Mesodermal cell (in vitro differentiated cells): ENCODE results near the gene LSS.
"Not testable (repeated sequence)": the region's sequence is repeated elsewhere in the genome, so short reads cannot be mapped to it uniquely, and the experiment has no call there.

Experiments
- H3K27ac ChIP-seq: 2 replicates; pipeline ENCODE4 v1.7.0; 2013; ENCODE audit warnings: mild to moderate bottlenecking, low read depth, low read length, moderate library complexity; ENCODE audit not compliant: severe bottlenecking
- H3K36me3 ChIP-seq: 2 replicates; pipeline ENCODE4 v1.7.1; 2013; ENCODE audit warnings: mild to moderate bottlenecking, low read length, moderate library complexity; ENCODE audit not compliant: control insufficient read depth, insufficient read depth
- H3K4me1 ChIP-seq: one replicate; pipeline ENCODE4 v1.7.1; 2013; ENCODE audit warnings: mild to moderate bottlenecking, low read length; ENCODE audit not compliant: insufficient read depth, control insufficient read depth, poor library complexity, severe bottlenecking
- H3K4me3 ChIP-seq: 2 replicates; pipeline ENCODE4 v1.7.0; 2013; ENCODE audit warnings: low read length, control low read depth, mild to moderate bottlenecking; ENCODE audit not compliant: insufficient read depth, poor library complexity, severe bottlenecking; ENCODE audit errors: extremely low read depth
- H3K9me3 ChIP-seq: 2 replicates; pipeline ENCODE4 v1.7.1; 2013; ENCODE audit warnings: mild to moderate bottlenecking, low read length, moderate library complexity; ENCODE audit not compliant: control insufficient read depth
- WGBS, 2 experiments: methylation state at CpG; one replicate each; pipeline ENCODE4 v1.1.5; 2013; ENCODE audit warnings: missing lambda C conversion rate in 2 of 2; ENCODE audit not compliant: insufficient coverage in 2 of 2; 5-methylcytosine and 5-hydroxymethylcytosine counted together

The LSS gene

DNA sequence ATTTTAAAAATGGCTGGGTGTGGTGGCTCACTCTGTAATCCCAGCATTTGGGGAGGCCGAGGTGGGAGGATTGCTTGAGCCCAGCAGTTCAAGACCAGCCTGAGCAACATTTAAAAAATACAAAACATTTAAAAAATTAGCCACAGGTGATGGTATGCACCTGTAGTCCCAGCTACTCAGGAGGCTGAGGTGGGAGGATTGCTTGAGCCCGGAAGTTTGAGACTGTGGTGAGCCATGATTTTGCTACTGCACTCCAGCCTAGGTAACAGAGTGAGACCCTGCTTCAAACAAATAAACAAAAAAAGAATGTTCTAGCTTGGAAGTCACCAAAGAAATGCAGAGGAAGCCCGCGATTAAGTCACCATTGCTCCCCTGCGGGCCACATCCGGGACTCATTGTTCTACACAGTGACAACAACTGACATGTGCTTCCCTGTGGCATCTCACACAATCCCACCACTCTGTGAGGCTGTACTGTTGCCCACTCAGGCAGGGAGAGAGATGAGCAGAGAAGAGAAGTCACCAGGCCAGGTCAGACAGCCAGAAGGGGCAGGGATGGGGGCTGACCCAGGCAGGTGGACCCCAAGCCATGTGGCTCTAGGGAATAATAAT lies 25.9 kb downstream of the LSS start:
- WGBS, 2 experiments = 63 to 64% methylated on average over 5 of the region's 6 CpGs
- H3K4me3 ChIP-seq = no peak overlapping the region
- H3K27ac ChIP-seq = peak overlapping the region; percentile 41
- no peaks in the 10 kb centered on the region for H3K4me1 ChIP-seq
- H3K36me3 ChIP-seq = peaks cover 91% of the 10 kb centered on the region
- H3K9me3 ChIP-seq = no peaks in the 10 kb centered on the region

DNA sequence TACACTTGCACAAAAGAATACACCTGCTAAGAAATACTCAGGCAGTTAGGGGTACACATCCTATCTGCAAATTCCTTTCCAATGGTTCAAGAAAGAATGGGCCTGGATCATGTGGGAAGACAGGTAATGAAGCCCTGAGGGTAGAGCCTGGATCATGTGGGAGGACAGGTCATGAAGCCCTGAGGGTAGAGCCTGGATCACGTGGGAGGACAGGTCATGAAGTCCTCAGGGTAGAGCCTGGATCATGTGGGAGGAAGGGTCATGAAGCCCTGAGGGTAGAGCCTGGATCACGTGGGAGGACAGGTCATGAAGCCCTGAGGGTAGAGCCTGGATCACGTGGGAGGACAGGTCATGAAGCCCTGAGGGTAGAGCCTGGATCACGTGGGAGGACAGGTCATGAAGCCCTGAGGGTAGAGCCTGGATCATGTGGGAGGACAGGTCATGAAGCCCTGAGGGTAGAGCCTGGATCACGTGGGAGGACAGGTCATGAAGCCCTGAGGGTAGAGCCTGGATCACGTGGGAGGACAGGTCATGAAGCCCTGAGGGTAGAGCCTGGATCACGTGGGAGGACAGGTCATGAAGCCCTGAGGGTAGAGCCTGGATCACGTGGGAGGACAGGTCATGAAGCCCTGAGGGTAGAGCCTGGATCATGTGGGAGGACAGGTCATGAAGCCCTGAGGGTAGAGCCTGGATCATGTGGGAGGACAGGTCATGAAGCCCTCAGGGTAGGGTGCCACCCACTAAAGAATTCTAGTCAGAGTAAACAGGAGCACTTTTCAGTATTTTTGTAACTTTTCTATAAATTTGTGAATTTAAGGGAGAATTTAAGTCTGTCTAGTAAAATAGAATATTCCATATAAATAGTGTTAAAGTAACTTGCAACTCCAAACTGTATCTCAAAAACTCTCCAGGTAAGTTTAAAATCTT lies 27.4 kb downstream of the LSS start:
- peaks cover 89% of the 10 kb centered on the region for H3K36me3 ChIP-seq
- not testable (repeated sequence) for H3K27ac ChIP-seq, H3K9me3 ChIP-seq, H3K4me3 ChIP-seq, H3K4me1 ChIP-seq
- 100% methylated on average over 1 of the region's 8 CpGs; no CpG with 5 or more reads in 1 of the 2 experiments for WGBS, 2 experiments

DNA sequence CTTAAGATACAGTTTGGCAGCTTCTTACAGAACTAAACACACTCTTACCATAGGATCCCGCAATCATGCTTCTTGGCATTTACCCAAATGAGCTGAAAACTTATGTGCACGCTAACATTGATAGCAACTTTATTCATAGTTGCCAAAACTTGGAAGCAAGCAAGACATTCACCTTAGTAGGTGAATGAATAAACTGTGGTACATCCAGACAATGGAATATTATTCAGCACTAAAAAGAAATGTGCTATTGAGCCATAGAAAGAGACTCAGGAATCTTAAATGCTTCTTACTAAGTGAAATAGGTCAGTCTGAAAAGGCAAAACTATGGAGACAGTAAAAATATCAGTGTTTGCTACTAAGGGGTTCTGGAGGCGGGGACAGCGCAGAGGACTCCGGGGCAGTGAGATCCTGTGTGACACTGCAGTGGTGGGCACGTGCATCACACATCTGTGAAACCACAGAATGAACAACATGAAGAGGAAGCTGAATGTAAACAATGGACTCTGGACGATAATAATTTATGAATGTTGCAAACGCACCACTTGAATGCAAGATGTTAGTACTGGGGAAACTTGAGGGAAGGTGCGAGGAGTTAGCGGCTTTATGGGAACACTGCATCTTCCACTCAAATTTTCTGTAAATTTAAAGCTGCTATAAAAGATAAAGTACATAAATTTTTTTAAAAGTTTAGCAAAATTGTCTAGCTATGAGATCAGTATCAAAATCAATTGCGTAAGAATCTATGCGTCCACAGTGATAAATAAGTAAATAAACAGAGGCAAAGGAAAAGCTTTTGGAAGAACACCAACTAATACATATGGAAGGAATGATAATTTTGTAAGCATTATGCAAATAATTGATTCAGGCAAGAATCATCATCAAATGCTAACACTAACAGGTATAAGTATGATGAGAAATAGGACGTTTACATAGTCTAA lies 28.9 kb downstream of the LSS start:
- no peak overlapping the region for H3K4me3 ChIP-seq
- WGBS, 2 experiments = 85 to 90% methylated on average over 8 to 10 of the region's 13 CpGs
- H3K9me3 ChIP-seq = no peaks in the 10 kb centered on the region
- peaks cover 89% of the 10 kb centered on the region for H3K36me3 ChIP-seq
- H3K27ac ChIP-seq = no peak overlapping the region
- H3K4me1 ChIP-seq = no peaks in the 10 kb centered on the region

DNA sequence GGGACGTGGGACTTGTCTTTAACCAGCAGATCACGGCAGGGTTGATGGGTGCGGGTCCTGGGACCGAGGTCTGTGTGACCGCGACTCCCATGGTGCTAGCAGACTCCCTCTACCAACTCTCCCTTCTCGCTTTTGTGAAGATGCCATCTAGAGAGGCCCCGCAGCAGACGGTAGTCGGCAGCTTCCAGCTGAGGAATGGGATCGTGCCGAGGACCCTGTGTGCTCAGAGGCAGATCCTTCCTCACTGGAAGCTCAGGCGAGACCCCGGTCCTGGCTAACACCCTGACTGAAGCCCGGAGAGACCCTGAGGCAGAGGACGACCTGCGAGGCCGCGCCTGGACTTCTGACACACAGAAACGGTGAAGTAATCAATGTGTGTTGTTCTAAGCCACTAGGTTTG lies 31.8 kb downstream of the LSS start:
- no peak overlapping the region for H3K27ac ChIP-seq
- no peaks in the 10 kb centered on the region for H3K9me3 ChIP-seq
- no peak overlapping the region for H3K4me3 ChIP-seq
- WGBS, 2 experiments = 89 to 90% methylated on average over 13 to 14 of the region's 20 CpGs
- H3K36me3 ChIP-seq = peaks cover 86% of the 10 kb centered on the region
- H3K4me1 ChIP-seq = peaks cover 6% of the 10 kb centered on the region

DNA sequence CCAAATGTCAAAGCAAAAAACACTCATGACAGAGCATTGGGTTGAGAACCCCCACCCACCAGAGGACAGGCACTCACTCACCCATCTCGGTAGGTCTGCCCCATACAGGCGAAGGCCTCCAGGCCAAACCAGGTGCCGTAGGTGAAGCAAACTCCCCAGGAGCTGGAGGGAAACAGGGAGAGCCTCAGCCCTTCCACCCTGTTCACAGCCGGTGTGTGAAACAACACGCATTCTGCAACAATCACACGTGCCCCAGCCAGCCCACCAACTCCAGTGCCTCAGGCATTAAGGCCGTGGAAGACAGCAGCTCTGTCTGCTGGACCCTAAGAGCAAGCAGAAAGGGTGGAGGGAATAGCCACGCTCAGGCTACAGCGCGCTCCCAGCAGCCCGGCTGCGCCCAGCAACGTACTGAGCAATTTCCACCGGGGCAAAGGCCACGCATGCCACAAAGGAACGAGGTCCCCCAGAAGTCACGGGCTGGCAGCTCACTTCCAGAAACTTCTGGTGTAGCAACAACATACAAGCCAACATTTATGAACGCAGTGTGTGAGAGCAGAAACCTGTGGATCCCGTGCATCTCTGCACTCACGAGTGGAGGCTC lies 32.9 kb downstream of the LSS start:
- Histone ChIP-seq H3K9me3 (no peaks in the 10 kb centered on the region), H3K4me3 (no peak overlapping the region), H3K4me1 (peaks cover 15% of the 10 kb centered on the region), H3K36me3 (peaks cover 89% of the 10 kb centered on the region), H3K27ac (no peak overlapping the region)
- 90 to 93% methylated on average over 20 of the region's 20 CpGs for WGBS, 2 experiments

DNA sequence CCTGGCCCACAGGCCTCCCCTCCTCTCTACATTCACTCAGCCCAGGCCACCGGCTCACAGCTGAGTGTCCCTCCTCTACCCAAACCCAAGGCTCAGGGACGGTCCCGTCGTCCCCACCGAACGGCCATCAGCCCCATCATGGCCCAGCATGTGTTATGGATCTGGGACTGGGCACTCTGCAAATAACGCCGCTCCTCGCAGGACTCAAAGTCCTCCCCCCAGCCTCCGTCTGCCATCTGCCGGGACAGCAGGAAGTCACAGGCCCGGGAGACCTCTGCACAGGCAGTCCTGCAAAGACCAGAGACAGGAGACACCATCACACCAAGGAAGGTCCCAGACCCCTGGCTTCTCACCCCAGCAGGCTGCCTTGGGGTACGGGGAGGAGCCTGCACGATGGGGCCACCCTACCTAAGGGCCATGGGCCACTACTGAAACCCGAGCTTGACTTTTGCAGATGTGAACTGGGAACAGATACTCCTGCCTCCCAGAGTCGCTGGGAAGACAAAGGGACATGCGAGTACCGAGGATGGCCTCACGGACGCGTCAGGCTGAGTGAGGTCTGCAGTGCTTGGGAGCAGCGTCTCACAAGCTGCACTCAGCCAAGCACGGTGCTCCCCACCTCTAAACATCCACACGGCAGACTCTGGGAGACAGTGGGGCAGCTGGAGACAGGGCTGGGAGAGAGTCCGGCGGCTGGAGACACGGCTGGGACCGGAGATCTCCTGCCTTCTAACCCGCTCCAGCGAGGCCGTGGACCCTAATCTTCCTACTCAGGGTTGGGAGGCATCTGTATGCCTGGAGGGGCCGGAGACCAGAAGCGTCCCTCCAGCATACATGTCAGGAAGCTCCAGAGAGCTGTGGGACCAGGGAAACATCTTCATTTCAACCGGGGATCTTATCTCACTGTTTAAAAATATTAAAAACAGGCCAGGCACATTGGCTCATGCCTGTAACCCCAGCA lies 33.9 kb downstream of the LSS start:
- WGBS, 2 experiments = 94 to 95% methylated on average over 23 to 34 of the region's 34 CpGs
- Histone ChIP-seq H3K4me3 (no peak overlapping the region), H3K4me1 (peaks cover 24% of the 10 kb centered on the region), H3K9me3 (no peaks in the 10 kb centered on the region), H3K27ac (peak overlapping the region; percentile 10), H3K36me3 (peaks cover 89% of the 10 kb centered on the region)

DNA sequence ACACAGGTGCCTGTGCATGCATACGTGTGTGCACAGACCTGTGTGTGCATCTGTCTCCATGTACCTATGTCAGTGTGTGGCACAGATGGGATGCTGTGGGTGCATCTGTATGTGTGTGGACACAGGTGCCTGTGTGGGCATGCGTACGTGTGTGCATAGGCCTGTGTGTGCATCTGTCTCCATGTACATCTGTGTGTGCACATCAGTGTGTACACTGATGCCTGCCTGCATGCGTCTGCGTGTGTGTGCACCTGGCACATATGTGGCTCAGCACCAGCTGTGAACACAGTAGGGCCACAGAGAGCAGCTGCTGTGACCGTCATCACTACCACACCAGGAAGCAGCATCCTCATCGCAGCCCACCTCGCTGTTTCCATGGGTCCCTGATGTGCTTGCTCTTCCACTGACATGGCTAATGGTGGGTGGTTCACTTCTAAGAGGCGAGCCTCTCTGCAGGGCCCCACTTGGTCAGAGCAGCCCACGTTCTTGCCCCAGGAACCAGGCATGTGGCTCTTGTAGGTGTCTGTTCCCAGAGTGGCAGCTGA lies 34.7 kb downstream of the LSS start:
- Histone ChIP-seq H3K9me3 (no peaks in the 10 kb centered on the region), H3K4me1 (peaks cover 32% of the 10 kb centered on the region), H3K4me3 (no peak overlapping the region), H3K36me3 (peaks cover 87% of the 10 kb centered on the region), H3K27ac (no peak overlapping the region)
- WGBS, 2 experiments = 98 to 99% methylated on average over 8 to 9 of the region's 10 CpGs

DNA sequence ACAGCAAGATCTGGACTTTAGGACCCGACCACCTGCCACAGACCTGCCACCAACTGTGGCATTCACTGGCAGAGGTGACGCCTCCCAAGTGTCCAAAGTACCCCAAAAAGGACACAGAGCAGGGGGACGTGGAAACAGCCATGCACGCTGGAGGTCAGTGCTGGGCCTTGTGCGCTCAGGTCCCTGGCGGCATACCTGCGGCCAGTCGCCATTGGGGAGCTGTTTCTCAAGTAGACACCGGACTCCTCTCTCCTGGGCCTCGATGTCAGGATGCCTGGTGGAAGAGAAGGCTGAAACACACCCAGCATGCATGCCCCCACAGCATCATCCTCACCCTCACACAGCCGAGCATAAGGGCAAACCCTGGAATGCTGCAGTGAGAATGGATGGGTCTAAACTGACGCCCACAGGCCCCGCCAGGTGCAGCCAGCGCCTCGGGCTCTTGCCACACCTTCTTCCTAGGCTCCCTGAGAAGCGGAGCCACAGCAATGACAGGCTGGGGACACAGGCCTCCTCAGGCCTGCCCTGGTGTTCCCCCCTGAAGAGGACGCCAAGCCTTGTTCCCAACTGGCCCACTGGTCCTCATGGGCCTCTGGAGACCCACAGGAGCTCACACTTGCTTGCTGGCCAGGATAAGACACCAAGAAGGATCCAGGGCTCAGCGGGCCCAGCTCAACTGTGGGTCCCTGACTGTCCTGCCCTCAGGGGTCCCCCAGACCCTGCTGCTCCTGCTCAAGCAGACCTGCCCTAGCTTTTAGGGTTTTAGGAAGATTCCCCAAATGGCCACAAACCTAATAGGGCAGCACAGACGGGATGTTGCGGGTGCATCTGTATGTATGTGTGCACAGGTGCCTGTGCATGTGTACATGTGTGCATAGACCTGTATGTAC lies 36.6 kb downstream of the LSS start:
- no peaks in the 10 kb centered on the region for H3K9me3 ChIP-seq
- no peak overlapping the region for H3K27ac ChIP-seq
- WGBS, 2 experiments = 98% methylated on average over 14 to 17 of the region's 20 CpGs
- H3K36me3 ChIP-seq = peaks cover 84% of the 10 kb centered on the region
- no peak overlapping the region for H3K4me3 ChIP-seq
- peaks cover 42% of the 10 kb centered on the region for H3K4me1 ChIP-seq

DNA sequence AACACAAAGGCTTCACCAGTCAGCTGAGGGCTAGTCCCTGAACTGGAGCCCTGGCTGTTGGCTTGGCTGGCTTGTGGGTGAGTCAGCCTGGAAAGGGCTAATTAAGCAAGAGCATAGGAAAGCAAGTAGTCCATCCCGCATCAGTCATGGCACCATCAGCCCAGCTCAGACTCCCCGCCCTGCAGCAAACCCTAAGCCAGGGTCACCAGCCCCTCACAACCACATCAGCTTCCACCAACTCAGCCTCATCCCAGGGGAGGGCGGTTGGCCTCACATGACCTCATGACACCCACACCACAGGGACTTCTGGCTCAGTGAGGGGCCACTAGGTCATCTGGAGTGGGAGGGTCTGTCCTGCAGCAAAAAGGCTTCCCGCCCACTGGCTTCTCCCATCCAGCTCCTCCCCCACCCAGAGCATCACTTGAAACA lies 37.3 kb downstream of the LSS start:
- 90 to 100% methylated on average over 1 to 2 of the region's 4 CpGs for WGBS, 2 experiments
- peak overlapping the region; percentile 41 for H3K27ac ChIP-seq
- H3K4me3 ChIP-seq = no peak overlapping the region
- no peaks in the 10 kb centered on the region for H3K9me3 ChIP-seq
- peaks cover 77% of the 10 kb centered on the region for H3K36me3 ChIP-seq
- H3K4me1 ChIP-seq = peaks cover 42% of the 10 kb centered on the region
